ENCODE measurements around the gene GRPEL1. TPM values are rescaled to one million over a fixed set of nuclear protein-coding genes. Genes with fewer than 3 reads are reported as not detected.

The GRPEL1 gene
- total RNA-seq, 4 donors from 2014 or later: 17.0 to 34.2 (median 27.5) TPM

DNA sequence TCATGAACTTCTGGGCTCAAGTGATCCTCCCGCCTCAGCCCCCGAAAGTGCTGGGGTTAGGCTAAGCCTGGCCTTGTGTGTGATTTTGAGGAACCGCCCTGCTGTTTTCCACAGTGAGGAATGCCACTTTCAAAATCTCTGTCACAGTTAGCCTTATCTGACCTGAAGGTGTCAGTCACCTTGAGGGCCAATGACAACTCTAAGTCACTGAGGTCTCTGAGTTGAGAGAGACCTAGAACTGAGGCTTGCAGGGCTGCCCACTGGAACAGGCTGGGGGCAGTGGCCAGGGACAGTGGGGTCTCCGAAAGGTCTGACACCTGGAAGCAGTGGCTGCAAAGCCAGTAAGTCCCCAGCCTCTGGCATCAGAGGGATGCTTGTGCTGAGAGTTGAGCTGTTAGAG is 18.6 kb downstream of the GRPEL1 start:
- Histone ChIP-seq H3K4me1 (peaks cover 59 to 86% (median 74%) of the 10 kb centered on the region in 4 donors), H3K36me3 (peaks cover 3 to 18% (median 14%) of the 10 kb centered on the region in 4 donors), H3K27me3 (no peaks in the 10 kb centered on the region), H3K9me3 (no peaks in the 10 kb centered on the region), H3K4me3 (no peak overlapping the region), H3K27ac (replicated peaks in 1 of 4) (no peak overlapping the region)
- WGBS: 100% methylated on average over 2 of the region's 4 CpGs
- DNase-seq (ENCODE audit: extremely low spot score): no peak
- intact Hi-C loops (cut with DNase I): loop anchor here (10.0 kb wide), 2 partner anchors 264 to 334 kb away; partner anchors contain the start of genes BLOC1S4 and KIAA0232
- TF ChIP-seq POLR2AphosphoS5 (IDR thresholded peaks at IDR 0.05) (no peak), POLR2A (IDR thresholded peaks at IDR 0.05; ENCODE audit: low read depth) (no peak), EP300 (IDR thresholded peaks at IDR 0.05) (no peak)
- TF ChIP-seq, protein P1, sequence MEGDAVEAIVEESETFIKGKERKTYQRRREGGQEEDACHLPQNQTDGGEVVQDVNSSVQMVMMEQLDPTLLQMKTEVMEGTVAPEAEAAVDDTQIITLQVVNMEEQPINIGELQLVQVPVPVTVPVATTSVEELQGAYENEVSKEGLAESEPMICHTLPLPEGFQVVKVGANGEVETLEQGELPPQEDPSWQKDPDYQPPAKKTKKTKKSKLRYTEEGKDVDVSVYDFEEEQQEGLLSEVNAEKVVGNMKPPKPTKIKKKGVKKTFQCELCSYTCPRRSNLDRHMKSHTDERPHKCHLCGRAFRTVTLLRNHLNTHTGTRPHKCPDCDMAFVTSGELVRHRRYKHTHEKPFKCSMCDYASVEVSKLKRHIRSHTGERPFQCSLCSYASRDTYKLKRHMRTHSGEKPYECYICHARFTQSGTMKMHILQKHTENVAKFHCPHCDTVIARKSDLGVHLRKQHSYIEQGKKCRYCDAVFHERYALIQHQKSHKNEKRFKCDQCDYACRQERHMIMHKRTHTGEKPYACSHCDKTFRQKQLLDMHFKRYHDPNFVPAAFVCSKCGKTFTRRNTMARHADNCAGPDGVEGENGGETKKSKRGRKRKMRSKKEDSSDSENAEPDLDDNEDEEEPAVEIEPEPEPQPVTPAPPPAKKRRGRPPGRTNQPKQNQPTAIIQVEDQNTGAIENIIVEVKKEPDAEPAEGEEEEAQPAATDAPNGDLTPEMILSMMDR (IDR thresholded peaks at IDR 0.05): no peak

DNA sequence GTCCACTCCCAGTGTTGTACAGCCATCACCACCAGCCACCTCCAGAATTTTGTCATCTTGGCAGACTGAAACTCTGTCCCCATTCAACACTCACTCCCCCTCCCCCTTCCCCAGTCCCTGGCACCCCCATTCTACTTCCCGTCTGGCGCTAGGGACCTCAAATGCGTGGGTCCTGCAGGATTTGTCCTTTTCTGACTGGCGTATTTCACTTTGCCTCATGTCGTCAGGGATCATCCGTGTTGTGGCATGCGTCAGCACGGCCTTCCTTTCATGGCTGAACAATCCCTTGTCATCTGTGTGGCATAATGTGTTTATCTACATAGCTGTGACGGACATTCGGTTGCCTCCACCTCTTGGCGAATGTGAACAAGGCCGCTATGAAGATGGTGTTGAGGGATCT is 19.2 kb downstream of the GRPEL1 start:
- no peak for DNase-seq (ENCODE audit: extremely low spot score)
- Histone ChIP-seq H3K9me3 (no peaks in the 10 kb centered on the region), H3K4me3 (no peak overlapping the region), H3K27me3 (no peaks in the 10 kb centered on the region), H3K36me3 (peaks cover 0 to 12% (median 8%) of the 10 kb centered on the region in 4 donors), H3K27ac (replicated peaks in 1 of 4) (no peak overlapping the region), H3K4me1 (peaks cover 59 to 86% (median 77%) of the 10 kb centered on the region in 4 donors)
- WGBS: 93% methylated on average over 12 of the region's 12 CpGs
- TF ChIP-seq POLR2A (IDR thresholded peaks at IDR 0.05; ENCODE audit: low read depth) (no peak), POLR2AphosphoS5 (IDR thresholded peaks at IDR 0.05) (no peak), EP300 (IDR thresholded peaks at IDR 0.05) (no peak)
- TF ChIP-seq, protein P1 (IDR thresholded peaks at IDR 0.05): no peak
- intact Hi-C loops (cut with DNase I): loop anchor here (10.0 kb wide), 2 partner anchors 264 to 334 kb away; partner anchors contain the start of genes BLOC1S4 and KIAA0232

DNA sequence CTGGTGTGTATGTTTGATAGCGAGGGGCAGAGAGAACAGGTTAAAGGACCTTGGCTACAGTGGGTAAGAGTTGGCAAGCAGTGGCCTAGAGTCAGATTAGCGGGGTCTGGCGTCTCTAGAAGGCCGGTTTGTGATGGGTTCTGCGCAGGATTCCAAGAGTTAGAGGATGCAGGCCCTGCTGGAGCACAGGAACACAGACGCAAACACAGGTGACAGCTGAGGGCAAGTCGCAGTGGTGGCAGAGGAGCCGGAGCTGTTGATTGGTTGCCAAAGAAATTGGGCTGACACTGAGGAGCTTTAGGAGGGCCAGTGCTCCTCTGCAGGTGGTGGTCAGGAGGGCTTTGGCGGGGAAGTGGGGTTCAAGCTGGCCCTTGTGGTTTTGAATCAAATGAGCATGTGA is 20.9 kb downstream of the GRPEL1 start:
- H3K27me3 ChIP-seq: no peaks in the 10 kb centered on the region
- H3K4me1 ChIP-seq: peaks cover 54 to 75% (median 66%) of the 10 kb centered on the region in 4 donors
- H3K36me3 ChIP-seq: peaks cover 0 to 8% (median 5%) of the 10 kb centered on the region in 4 donors
- 85% methylated on average over 9 of the region's 9 CpGs for WGBS
- DNase-seq (ENCODE audit: extremely low spot score): no peak
- intact Hi-C loops (cut with DNase I): loop anchor here (10.0 kb wide), 2 partner anchors 262 to 332 kb away; partner anchors contain the start of genes BLOC1S4 and KIAA0232
- H3K9me3 ChIP-seq: no peaks in the 10 kb centered on the region
- no peak overlapping the region for H3K27ac ChIP-seq (replicated peaks in 1 of 4)
- TF ChIP-seq EP300 (IDR thresholded peaks at IDR 0.05) (no peak), POLR2AphosphoS5 (IDR thresholded peaks at IDR 0.05) (no peak), POLR2A (IDR thresholded peaks at IDR 0.05; ENCODE audit: low read depth) (no peak)
- TF ChIP-seq, protein P1 (IDR thresholded peaks at IDR 0.05): no peak
- H3K4me3 ChIP-seq: no peak overlapping the region

DNA sequence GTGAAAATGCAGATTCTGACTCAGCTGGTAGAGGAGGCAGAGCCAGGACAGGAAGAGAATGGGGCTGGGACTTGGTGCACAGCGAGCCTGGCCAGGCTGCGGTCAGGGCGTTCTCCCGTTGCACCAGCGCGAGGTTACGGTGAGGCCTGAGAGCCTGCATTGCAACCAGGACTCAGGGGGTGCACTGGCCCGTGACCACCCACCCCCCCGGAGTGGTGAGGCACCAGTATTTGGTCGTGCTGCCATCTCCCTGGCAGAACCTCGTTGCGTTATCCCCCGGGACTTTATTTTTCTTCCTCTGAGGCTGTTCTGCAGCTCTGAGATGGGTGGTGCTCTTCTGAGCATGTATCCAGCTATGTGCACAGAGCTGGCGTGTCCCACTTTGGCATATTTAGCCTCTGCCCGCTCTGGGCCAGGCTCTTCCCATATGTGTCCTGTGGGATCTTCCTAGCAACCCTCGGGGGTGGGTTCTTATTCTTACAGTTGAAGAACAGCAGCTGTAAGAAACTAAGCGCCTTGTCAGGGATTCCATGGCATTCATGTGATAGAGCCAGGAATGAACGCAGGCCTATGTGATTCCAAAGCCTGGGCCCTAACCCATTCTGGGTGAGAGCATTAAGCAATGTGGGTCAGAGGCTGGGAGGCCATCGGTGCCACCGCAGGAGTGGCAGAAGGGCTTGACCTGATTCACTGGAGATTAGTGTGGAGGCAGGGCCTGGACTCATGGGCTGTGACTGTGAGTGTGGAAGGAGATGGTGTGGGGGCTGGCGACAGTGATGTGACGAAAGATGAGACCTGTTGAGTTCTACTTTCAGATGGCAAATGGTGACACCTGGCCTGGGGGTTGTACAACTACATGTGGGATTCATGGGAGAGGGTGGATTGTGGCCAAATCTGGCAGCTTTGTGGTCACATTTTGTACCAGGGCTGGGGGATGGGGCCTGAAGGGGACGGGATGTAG is 21.6 kb downstream of the GRPEL1 start:
- TF ChIP-seq POLR2A (IDR thresholded peaks at IDR 0.05; ENCODE audit: low read depth) (no peak), EP300 (IDR thresholded peaks at IDR 0.05) (no peak), POLR2AphosphoS5 (IDR thresholded peaks at IDR 0.05) (no peak)
- TF ChIP-seq, protein P1 (IDR thresholded peaks at IDR 0.05): no peak
- Histone ChIP-seq H3K9me3 (no peaks in the 10 kb centered on the region), H3K4me1 (peaks cover 59 to 77% (median 70%) of the 10 kb centered on the region in 4 donors), H3K36me3 (peaks cover 0 to 7% (median 2%) of the 10 kb centered on the region in 4 donors), H3K4me3 (peak overlapping the region in 1 of 4 donors; percentile 97), H3K27ac (replicated peaks in 1 of 4) (no peak overlapping the region), H3K27me3 (no peaks in the 10 kb centered on the region)
- DNase-seq (ENCODE audit: extremely low spot score): no peak
- 84% methylated on average over 18 of the region's 23 CpGs for WGBS
- intact Hi-C loops (cut with DNase I): loop anchor here (10.0 kb wide), 2 partner anchors 261 to 331 kb away; partner anchors contain the start of genes BLOC1S4 and KIAA0232
